HG03175 (cell line): ENCODE data around the gene SOHLH1.

Experiments used
- ATAC-seq: cut with Tn5 transposase; IDR thresholded peaks from one replicate; pipeline ENCODE4 v1.9.1; 2021; ENCODE audit warnings: mild to moderate bottlenecking, moderate library complexity; ENCODE audit not compliant: unreplicated experiment

Gene SOHLH1

GRCh38 chr9:135705376-135705775, 6.1 kb upstream of the SOHLH1 start:
- no peak for ATAC-seq

DNA sequence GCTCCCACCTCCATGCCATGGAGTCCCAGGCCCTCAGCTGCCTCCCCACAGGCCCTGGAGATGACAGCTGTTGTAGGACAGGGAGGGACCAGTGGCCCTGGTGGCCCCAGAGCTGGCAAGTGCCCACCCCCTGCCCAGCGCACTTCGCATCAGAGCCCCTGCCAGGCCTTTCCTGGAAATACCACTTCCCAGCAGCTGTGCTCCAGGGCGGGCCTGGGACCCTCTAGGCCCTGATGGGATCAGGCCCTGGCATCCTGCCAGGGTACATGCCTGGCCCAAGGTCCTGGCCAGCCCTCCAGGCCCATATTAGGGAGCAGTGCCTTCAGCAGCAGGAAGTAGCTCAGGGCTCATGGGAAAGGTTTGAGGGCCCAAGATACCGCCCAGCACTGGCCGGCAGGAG, 5.2 kb upstream of the SOHLH1 start:
- ATAC-seq: no peak

GRCh38 chr9:135703726-135704125, 4.4 kb upstream of the SOHLH1 start:
- no peak for ATAC-seq

- ATAC-seq: no peak
These were observed 2.9 kb upstream of the SOHLH1 start, which contains the start of gene KCNT1 for GRCh38 chr9:135701959-135702721. Gene KCNT1, plus strand, starts transcription at chr9:135702185. Its CDS starts 74 bp downstream, at chr9:135702259.

DNA sequence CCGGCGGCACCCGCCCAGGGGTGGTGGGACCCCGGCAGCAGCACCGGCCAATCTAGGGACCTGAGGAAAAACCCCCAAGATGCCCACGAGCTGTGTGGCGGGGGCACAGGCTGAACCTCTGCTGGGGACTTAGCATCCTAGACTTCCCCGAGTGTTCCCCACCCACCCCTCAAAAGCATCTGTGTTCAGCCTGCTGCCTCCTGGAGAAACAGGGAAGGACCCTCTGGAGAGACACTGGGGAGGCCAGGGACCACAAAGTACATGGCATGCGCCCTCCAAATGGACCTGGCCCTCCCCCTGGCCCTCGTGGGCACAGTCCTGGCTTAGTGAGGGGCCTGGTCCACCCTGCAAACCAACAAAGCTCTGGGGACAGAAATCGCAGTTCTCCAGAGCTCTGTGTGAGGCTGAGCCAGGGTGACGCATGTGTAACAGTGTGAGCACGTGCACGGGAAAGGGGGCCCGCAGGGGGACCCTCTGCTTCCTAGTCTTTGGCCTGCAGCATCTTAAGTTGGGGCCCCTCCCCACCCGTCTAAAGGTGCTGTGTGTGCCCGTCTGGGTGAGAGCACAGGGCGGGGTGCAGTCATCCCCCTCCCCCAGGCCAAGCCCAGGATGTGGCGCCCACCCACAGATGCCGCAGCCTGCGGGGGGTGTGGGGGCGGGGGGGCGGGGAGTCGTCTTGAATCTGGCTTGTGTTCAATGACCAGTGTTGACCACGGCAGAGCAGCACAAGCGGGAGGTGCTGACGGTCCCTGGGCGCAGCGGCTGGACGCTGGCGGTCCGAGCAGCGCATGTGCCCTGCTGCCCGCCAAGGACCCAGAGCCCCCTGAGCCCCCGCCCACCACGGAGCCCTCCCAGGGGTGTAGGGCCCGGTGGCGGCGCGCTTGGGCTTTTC, 2.0 kb upstream of the SOHLH1 start:
- ATAC-seq: no peak

GRCh38 chr9:135700525-135700924, 1.2 kb upstream of the SOHLH1 start:
- ATAC-seq: no peak

DNA sequence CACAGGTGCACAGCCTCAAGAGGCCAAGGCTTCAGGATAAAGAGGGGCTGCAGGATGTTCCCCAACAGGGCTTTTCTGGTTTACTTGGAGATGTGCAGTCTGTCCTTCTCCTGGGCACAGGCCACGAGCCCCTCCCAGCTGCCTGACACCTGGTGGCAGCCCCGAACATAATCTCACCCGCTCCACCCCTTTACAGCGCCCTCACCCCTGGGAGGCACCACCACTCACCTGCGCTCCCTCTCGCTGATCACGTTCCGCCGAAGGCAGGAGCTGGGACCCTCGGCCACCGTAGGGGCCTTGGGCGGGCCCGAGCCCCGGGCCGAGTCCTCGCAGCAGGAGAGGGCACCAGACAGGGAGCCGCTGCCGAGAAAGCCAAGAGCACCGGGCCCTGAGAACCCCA, 514 bp downstream of the SOHLH1 start:
- no peak for ATAC-seq

GRCh38 chr9:135698236-135698635, 1.0 kb downstream of the SOHLH1 start:
- no peak for ATAC-seq

GRCh38 chr9:135697226-135697625, 2.1 kb downstream of the SOHLH1 start:
- ATAC-seq: no peak

- ATAC-seq: no peak
These were observed 2.8 kb downstream of the SOHLH1 start for GRCh38 chr9:135696446-135696845.

- ATAC-seq: no peak
These were observed 3.6 kb downstream of the SOHLH1 start for GRCh38 chr9:135695642-135696041.

GRCh38 chr9:135695036-135695435, 4.2 kb downstream of the SOHLH1 start:
- no peak for ATAC-seq

- no peak for ATAC-seq
These were observed 4.9 kb downstream of the SOHLH1 start for GRCh38 chr9:135694414-135694813.

DNA sequence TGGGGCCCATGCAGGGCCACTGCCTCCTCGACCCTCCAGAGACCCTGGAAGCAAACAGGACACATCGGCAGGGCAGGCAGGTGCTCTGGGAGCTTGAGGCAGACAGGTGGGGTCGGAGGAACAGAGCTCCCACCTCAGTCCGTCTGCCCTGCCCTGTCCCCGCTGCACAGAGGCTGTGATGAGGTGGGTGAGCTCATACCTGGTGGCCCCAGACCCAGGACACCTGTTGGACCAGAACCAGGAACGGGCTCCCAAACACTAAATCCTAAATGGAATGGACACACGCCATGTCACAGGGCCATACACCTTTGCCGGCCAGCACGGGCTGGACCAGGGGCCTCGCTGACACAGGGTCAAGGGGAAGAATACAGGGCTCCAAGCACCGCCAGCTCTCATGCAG, 5.5 kb downstream of the SOHLH1 start:
- no peak for ATAC-seq

GRCh38 chr9:135693265-135693664, 6.0 kb downstream of the SOHLH1 start:
- ATAC-seq: no peak

- no peak for ATAC-seq
These were observed 6.9 kb downstream of the SOHLH1 start for GRCh38 chr9:135692410-135692809.

DNA sequence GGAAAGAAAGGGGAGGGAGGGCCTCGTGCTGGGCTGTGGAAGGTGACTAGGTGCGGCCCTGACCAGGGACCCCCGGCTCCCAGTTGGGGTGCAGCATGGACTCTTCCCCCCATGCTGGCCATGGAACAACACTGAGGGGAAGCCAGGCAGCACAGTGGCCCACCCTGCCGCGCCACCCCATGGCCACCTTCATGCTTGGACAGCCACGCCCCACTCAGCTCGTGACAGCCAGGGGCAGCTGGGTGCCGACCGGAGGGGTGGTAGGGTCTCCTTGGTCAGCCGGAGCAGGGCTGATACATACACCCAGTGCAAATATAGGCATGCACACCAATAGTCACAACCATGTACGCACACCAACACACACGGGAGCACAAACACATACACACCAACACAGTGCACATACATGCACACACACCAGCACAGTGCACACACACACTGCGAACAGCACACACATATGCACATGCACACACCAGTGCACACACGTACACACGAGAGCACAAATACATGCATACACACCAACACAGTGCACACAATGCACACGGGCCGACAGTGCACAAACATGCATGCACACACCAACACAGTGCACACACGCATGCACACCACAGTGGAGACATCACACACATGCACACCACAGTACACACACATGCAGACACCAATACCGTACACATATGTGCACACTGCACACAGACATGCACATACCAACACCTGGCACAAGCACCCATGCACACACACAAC, 8.3 kb downstream of the SOHLH1 start:
- ATAC-seq: no peak

- ATAC-seq: no peak
These were observed 10.3 kb downstream of the SOHLH1 start for GRCh38 chr9:135689011-135689410.

DNA sequence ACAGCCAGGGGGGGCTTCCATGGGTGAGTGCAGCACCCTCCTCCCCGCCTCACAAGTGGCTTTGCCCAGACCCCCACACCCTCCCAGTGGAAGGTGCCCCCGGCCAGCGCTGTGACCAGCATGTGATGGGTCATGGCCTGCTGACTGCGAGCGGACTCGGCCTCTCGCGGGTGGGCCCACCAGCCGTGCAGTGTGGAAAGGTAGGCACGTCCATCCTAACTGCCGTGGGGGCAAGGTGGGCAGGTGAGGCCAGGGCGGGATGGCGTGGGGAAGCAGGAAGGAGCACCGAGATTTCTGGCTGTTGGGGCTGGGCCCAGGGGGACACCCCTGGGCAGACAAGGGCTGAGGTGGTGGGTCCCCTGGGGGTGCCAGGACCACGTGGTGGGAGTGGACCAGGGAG, 12.1 kb downstream of the SOHLH1 start:
- ATAC-seq: no peak

DNA sequence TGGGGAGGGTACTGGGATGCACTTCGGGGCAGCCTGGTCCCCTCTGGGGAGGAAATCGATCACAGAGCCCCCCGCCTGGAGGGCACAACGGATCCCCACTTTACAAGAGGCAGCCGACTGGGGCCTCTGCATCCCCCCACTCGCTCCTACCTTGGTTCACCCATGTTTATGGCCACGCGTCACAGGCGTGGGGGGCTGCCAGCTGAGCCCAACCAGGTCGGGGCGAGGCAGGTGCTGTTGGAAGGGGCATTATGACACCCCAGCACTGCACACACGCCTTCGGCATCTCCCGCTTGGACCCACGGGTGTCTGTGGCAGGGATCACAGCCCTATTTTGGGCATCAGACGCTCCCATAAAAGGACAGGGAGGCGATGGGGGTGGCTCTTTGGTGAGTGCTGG, 14.6 kb downstream of the SOHLH1 start:
- ATAC-seq: no peak

- no peak for ATAC-seq
These were observed 15.8 kb downstream of the SOHLH1 start for GRCh38 chr9:135683401-135684034.
